GM21723 (cell line): ENCODE results near the gene TMEM117.
A peak's percentile ranks its signal among the peaks of the same experiment; 100 is the strongest.

ENCODE experiments used
- ATAC-seq: cut with Tn5 transposase; IDR thresholded peaks from one replicate; pipeline ENCODE4 v1.9.1; 2021; ENCODE audit warnings: mild to moderate bottlenecking, moderate library complexity; ENCODE audit not compliant: unreplicated experiment

TMEM117 gene

GRCh38 chr12:44433659-44434058 lies 597.8 kb downstream of the TMEM117 start:
- peak; percentile 44 for ATAC-seq

- ATAC-seq, result no peak
Measured at GRCh38 chr12:44436756-44437155, 600.9 kb downstream of the TMEM117 start.
